ENCODE measurements around the gene DFFA.
"Not testable (repeated sequence)": the region's sequence is repeated elsewhere in the genome, so short reads cannot be mapped to it uniquely, and the experiment has no call there.

Gene DFFA

DNA sequence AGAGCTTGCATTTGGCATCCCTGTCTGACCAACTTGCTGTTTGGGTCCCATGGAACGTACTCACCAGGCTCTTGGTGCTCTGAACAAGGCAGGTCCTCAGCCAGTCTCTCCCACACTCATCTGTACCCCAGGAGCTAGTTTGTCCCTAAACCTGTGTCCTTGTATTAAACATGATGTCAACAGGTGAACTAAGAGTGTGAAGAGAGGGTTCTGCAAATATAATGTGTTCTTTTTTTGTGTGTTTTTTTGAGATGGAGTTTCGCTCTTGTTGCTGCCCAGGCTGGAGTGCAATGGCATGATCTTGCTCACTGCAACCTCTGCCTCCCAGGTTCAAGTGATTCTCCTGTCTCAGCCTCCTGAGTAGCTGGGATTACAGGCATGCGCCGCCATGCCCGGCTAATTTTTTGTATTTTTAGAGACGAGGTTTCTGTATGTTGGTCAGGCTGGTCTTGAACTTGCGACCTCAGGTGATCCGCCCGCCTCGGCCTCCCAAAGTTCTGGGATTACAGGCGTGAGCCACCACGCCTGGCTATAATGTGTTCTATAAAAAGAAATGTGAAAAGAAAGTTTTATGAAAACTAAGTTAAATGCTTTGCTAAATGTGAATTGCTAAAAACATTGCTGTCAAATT is 33.8 kb upstream of the DFFA start:
- DNase-seq (ENCODE audit: low read depth, low spot score) = not testable (repeated sequence)

DNA sequence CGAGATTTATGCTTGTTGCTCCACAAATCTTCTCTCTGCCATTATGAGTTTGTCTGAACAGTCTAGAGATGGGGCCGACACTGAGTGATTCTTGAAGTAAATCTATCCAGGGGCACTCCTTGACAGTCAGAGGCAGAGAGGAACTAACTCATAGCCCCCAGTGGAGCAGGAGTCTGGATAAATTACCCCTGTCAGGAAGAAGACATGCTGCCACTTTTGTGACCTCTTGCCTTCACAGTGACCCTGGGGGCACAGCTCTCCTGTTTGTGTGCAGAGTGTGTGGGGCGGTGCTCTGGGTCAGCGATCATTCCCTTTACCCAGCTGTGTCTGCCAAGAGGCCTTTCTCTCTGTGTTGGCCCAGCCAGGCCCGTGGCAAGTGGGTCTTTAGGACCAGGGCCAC is 31.9 kb upstream of the DFFA start:
- peak; percentile 77 for DNase-seq (ENCODE audit: low read depth, low spot score)

DNA sequence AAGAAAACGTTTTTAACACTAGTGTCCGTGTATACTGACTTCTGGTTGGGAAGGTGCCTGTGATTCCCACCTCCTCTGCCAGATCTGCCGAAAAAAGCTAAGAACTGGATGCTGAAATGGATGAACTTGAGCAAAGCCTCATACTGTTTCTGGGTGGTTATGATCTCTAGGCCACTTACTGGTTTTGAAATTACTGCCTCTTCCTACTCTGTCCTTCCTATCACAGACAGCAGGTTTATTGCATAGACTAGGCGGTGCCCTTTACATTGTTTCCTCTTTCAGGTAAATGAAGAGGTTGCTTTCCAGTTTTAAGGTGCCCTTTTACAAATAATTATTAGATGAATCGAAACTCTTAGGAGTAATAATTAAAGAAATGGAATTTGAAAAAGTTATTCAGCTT is 29.9 kb upstream of the DFFA start:
- no peak for DNase-seq (ENCODE audit: low read depth, low spot score)

DNA sequence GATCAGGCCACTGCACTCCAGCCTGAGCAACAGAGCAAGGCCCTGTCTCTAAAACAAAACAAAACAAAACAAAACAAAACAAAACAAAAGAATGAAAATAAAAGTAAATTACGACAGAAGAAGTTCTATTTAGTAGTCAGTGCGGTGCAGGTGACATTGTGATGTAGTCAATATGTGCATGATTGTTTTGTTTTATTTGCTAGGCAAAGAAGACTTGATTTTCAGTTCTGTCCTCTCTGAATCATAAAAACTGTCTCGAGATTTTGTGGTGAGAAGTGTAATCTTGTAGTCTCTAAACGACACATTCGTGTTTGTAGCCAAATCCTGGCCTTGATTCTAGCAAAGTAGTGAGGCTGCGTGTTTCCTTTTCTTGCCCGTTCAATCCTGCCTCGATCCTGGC is 25.9 kb upstream of the DFFA start:
- no peak for DNase-seq (ENCODE audit: low read depth, low spot score)

DNA sequence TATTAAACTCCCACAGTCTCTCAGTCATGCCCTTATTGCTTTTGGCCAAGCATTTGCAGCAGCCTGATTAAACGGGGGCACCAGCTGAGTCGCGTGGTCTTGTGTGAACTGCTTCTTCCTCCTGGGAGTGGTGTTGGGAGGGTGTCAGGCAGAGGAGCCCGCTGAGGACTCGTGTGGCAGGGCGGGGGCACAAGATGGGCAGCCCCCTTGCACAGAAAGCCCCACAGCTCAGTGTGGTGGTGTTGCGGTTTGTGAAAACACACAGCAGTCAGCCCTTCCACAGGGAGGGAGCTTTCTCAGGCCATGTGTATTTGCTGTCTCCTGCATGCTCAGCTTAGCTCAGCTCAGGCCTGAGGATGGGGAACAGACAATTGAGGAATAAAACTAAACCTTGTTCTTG is 24.8 kb upstream of the DFFA start:
- no peak for DNase-seq (ENCODE audit: low read depth, low spot score)

DNA sequence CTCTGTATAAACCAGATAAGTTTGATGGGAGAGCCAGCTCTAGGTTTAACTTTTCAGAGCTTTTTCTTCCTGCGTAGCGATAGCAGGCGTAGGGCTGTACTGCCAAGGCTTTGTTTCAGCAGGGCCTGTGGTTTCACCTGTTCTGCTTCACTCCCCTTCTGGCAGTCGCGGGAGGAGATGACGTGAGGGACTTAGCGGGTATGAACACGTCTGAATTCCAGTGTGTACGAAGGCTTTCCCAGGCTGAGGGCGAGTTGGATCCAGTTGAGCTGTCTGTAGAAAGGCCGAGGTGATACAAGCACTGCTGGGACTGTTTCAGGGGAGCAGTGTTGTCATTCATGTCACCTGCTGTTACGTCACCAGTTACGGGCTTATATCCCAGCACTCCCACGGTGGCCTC is 23.6 kb upstream of the DFFA start:
- peak; percentile 56 for DNase-seq (ENCODE audit: low read depth, low spot score)

DNA sequence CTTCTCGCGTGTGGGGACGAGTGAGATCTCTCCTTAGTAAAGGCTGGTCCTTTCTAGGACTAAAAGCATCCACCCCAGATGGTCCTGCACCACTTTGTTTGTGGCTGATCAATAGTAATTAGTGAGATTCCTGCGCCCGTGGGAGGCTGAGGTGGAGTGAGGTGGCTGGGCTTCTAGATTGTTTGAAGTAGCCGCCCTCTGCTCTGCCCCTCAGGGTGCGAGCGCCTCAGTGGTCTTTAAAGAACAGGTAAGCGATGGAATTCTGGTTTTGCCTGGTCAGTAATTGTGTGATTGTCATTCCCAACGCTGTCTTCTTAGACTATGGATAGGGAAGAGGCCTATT is 23.1 kb upstream of the DFFA start:
- peak; percentile 67 for DNase-seq (ENCODE audit: low read depth, low spot score)

DNA sequence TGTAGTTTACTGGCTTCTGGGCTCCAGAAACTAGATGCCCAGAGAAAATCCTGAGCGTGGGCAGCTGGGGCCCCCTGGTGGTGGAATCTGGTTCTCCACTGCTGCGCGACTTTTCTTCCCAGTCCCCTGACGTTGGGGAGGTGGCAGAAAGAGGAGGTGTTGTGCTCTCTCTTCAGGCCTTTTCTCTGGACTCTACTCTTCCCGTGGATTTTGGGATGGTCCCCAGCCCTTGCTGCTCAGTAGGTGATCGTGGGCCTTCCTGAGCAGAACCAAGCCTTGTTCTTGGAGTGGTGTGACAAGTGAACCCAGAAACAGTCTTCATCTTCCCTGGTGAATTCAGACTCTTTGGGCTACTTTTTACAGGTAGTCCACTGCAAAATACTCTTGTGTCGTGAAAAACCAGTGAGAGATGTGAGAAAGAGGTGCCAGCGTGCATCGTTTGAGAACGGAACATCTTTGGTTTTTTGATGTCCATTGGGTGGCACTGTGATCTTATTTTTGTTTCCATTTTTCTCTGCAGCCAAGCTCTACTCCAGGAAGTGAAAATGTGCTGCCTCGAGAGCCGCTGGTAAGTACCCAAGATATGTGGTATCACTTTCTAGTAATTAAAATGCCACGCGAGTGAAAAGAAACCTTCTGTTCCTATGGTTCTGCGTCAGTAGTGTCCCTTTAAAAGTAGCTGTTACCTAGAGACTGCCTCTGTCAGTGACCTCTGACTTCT is 22.6 kb upstream of the DFFA start:
- peak; percentile 88 for DNase-seq (ENCODE audit: low read depth, low spot score)

DNA sequence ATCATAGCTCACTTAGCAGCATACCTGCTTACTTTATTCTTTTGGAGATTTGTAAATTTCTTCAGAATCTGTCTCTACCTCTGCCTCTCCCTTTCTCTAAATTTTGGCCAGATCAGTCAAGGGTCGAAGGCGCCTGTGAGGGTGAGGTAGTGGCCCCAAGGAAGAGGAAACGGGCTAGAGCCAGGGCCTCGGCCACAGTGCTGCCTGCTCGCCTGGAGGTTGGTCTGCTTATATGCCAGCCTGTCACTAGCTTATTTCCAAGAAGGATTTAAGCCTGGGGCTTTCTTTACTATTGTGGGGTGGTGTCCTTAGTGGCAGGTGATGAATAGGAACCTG is 22.1 kb upstream of the DFFA start:
- no peak for DNase-seq (ENCODE audit: low read depth, low spot score)

DNA sequence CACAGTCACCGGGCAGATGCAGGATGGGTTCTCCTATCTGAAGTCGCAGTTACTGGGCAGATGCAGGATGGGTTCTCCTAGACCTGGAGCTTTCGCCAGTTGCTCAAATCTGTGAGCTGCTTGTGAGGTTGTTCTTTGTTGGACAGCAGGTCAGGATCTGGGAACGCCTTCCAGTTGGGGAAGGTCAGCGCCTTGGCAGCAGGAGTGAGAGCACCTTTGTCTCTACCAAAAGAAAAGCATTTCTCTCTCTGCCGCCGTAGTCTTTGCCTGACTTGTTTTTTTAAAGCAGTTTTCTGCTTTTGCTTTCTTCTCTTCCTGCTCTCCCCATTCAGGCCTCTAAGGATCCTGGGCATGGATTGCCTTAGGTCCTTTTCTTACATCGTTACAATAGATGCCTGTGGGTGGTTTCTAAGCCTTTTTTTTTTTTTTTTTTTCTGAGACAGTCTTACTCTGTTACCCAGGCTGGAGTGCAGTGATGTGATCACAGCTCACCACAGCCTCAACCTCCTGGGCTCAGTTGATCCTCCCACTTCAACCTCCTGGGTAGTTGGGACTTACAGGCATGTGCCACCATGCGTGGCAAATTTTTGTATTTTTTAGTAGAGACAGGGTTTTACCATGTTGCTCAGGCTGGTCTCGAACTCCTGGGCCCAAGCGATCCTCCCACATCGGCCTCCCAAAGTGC is 18.1 kb upstream of the DFFA start:
- peak; percentile 39 for DNase-seq (ENCODE audit: low read depth, low spot score)

DNA sequence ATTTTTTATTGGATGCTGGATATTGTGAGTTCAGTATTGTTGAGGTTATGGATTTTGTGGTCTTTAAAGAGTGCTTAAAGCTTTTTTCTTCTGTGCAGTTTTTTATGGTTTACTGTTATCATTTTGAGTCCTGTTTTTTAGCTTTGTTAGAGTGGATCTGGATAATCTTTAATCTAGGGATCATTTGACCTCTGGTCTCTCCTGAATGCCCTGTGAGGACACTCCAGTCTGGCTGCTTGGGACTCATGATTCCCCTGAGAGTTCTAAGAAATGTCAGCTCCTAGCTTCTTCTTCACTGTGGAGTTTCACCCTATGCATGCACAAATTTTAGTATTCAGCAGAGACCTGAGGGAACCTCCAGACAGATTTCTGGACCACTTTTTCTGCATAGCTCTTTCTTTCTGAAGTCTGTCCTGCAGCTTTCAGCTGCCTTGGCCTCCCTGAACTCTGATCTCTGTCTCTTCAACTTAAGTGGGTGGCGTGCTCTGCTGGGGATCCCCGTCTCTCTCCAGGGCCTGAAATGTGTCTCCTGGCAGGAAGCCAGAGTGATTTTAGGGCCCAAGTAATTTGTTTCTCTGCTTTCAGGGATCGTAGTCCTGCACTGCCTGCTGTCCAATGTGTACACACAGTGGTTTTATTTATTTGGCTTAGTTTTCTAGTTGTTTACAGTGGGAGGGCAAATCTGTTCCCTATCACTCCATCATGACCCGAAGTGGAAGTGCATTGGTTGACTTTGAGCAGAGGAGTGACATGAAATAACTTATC is 17.1 kb upstream of the DFFA start:
- no peak for DNase-seq (ENCODE audit: low read depth, low spot score)

DNA sequence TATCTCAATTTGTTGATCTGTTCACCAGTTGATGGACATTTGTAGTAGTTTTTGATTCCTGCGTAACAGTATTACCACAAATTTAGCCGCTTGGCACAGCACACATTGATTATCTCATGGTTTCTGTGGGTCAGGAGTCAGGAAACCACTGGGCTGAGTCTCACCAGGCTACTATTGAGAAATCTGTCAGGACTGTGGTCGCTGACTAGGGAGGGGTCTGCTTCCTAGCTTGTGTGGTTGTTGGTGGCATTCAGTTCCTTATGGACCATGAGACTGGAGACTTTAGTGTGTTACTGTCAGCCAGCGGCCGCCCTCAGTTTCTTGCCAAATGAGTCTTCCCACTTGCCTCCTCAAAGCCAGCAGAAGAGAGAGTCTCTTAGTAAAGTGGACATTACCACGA is 12.2 kb upstream of the DFFA start:
- no peak for DNase-seq (ENCODE audit: low read depth, low spot score)

DNA sequence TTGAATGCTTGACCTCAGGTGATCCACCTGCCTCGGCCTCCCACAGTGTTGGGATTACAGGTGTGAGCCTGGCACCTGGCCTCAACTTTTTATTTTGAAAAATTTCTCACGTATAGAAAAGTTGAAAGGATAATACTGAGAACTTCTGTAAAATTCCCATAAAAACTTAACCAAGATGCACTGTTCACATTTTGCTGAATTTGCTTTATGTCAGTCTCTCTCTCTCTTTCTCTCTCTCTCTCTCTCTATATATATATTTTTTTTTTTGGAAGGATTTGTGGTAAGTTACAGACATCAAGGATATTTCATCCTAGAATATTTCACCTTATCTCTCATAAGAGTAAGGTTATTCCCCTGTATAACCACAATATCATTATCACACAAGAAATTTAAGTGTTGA is 8.3 kb upstream of the DFFA start:
- no peak for DNase-seq (ENCODE audit: low read depth, low spot score)

DNA sequence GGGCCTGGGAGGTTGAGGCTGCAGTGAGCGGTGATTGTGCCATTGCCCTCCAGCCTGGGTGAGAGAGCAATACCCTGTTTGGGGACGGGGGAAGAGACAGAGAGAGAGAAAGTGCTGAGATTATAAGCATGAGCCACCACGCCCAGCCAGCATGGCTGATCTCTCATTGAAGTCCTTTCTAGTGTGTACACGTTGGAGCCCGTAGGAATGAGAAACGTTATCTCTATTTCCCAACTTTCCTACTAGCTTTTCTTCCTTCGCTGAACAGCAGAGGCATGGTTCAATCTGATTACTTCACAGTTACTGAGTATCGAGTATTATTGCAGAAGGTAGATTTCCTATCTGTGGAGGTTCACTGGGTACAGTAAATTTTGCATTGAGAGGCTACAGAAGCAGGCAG is 7.0 kb upstream of the DFFA start:
- DNase-seq (ENCODE audit: low read depth, low spot score) = no peak

DNA sequence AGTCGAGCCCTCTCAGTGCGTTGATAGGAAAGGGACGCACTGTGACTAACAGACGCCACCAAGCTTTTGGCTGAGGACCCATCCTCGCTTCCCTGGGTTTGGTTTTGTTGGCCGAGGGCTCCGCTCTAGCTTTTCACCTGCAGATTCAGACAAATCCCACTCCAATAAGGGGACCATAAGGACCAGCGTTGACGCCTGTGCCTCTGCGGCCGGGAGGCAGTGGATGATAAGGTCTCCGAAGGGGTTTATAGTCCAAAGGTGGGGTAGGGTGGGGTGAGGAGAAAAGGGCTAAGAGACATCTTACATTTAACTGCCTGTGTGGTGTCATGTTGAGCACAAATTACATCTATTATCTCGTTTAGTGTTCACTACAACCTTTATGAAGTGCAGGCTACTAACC is 3.2 kb upstream of the DFFA start:
- DNase-seq (ENCODE audit: low read depth, low spot score) = no peak

DNA sequence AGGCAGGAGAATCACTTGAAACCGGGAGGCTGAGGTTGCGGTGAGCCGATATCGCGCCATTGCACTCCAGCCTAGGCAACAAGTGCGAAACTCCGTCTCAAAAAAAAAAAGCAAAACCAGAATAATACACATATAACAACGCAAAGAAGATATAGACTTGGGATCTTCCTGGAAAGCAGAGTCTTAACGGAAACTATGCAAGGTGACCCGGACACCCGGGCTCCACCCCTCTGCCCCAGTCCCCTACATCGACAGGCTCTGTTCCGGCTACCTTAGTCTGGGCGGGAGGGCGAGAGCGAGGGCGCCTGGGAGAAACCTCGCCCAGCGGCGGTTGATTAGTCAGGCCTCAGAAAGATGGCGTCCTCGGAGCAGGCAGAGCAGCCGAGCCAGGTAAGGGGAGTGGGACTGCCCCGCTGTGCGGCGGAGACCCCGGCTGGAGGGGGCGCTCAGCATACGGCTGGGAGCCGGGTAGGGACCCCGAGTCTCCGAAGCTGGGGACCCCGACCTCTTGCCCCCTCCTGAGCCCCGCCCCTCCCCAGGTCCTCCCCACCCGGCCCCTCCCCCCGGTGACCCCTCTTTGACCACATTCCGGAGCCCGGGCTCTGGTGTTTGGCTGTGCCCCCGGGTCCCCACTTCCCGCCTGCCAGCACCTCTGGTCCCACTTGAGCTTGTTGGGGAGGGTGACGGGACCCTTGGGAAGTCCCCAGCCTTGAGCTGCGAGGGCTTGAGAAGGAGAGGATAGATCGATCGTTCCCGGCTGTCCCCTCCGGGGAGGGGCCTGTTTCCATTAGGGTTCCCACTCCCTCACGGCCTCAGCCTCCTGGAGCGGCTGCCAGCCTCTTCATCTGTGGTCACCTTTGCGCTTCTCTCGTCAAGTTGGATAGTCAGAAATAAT is 2.5 kb upstream of the DFFA start, which contains the start of gene PEX14:
Gene PEX14, plus strand, starts transcription at position 338 of the 895 bp plus-strand sequence. Its CDS starts 17 bp downstream, at position 355.
- peak; percentile 92 for DNase-seq (ENCODE audit: low read depth, low spot score)

DNA sequence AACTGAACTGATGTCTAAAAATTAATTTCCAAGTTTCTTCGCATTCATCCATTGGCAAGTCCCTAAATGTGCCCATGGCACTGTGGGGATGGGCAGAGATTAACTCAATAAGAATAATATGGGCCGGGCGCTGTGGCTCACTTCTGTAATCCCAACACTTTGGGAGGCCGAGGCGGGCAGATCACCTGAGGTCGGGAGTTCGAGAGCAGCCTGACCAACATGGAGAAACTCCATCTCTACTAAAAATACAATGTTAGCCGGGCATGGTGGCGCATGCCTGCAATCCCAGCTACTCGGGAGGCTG is 1.9 kb upstream of the DFFA start:
- DNase-seq (ENCODE audit: low read depth, low spot score) = not testable (repeated sequence)

DNA sequence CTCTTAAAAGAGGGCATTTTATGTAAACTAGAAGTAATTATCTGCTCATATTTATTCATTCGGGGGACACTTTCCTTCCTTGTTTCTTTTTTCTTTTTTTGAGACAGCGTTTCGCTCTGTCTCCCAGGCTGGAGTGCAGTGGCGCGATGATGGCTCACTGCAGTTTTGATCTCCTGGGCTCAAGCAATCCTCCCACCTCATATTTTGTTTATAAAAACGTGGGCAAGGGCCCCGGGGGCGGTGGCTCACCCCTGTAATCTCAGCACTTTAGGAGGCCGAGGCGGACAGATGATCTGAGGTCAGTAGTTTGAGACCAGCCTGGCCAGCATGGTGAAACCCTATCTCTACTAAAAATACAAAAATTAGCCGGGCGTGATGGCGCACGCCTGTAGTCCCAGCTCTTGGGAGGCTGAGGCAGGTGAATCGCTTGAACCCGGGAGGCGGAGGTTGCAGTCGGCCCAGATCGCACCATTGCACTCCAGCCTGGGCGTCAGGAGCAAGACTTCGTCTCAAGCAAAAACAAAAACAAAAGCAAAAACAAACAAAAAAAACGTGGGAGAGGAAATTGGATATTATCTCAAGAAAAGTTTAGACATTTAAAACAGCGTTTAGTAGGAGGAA is 926 bp upstream of the DFFA start:
- no peak for DNase-seq (ENCODE audit: low read depth, low spot score)

DNA sequence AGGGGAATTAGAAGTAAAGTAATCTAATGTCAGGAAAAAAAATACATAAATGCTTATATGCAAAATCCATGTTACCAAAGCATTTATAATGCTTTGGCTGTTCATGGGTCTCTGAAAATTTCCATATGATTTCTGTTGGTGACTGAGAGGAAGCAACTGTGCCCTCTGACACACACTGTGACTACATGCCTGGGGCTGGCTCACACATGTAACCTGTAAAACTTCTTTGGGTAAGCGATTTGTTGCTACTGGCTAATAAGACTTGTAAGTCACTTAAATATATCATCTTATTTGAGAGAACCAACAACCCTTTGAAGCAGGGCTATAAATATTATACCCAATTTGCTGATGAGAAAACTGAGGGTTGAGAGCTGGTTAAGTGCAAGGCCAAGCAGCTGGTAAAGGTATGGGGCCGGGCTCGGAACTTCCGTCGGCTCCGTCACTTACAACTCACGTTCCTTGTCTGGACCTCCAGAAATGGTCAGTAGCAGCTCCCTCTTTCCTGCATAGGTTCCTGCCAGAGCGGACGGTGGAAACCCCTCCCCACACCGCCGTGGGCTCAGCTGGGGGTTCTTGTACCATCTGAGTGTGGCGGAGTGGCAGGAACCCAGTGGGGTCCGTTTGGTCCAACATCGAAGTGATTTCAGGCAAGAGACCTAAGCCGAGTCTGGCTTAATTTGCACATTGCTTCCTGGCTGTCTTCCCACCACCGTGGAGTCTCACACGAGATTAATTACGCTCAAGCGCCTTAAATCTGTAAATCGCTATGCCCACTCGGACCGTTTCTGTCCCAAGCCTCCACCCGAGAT is 714 bp downstream of the DFFA start:
- DNase-seq (ENCODE audit: low read depth, low spot score) = peak; percentile 56

DNA sequence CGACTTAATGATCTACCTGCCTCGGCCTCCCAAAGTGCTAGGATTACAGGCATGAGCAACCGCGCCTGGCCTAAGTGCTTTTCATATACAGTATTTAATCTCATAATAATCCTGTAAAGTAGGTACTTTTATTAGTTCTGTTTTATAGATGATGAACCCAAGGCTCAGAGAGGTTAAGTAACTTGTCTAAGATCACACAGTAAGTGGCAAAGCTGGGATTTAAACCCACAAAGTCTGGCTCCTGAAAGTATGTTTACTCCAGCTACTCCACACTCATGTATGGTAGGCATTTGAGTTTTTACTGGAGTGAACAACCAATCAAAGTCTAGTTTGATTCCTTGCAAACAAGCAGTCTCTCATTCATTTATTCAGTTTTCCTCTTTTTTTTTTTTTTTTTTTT is 2.3 kb downstream of the DFFA start:
- DNase-seq (ENCODE audit: low read depth, low spot score) = no peak
